HepG2 (cell line): ENCODE data around the gene NCBP3. TPM values are rescaled to one million over a fixed set of nuclear protein-coding genes. Genes with fewer than 3 reads are reported as not detected.
A peak's percentile ranks its signal among the peaks of the same experiment; 100 is the strongest.

Experiments used
- CCAR2 ChIP-seq: fragments of 200-400 bp; formaldehyde crosslinking; optimal IDR thresholded peaks from 2 replicates; pipeline ENCODE3; 2018; ENCODE audit warnings: low read depth, mild to moderate bottlenecking, low read length, moderate library complexity
- GABPB1 ChIP-seq: IDR thresholded peaks from 2 replicates; pipeline ENCODE4 v1.6.1; 2016; ENCODE audit warnings: mild to moderate bottlenecking, missing genetic modification reagents, moderate library complexity, missing compliant biosample characterization
- MAF1 ChIP-seq: sonication (generic); formaldehyde crosslinking; IDR thresholded peaks from 2 replicates; pipeline ENCODE4 v1.5.0; 2020; ENCODE audit warnings: missing genetic modification reagents, borderline replicate concordance
- MED1 ChIP-seq: sonication (generic); formaldehyde crosslinking; IDR thresholded peaks from 2 replicates; pipeline ENCODE4 v1.4.0; 2020; ENCODE audit warnings: missing genetic modification reagents
- NFYC ChIP-seq: IDR thresholded peaks from 2 replicates; pipeline ENCODE4 v1.6.1; 2016; ENCODE audit warnings: missing genetic modification reagents, missing compliant biosample characterization
- RERE ChIP-seq: IDR thresholded peaks from 2 replicates; pipeline ENCODE4 v1.6.1; 2016; ENCODE audit warnings: low read depth, missing genetic modification reagents, missing compliant biosample characterization
- ZNF460 ChIP-seq: sonication (generic); formaldehyde crosslinking; IDR thresholded peaks from 2 replicates; pipeline ENCODE4 v1.5.1; 2020; ENCODE audit warnings: missing genetic modification reagents, mild to moderate bottlenecking, borderline replicate concordance
- ZNF543 ChIP-seq: sonication (generic); formaldehyde crosslinking; IDR thresholded peaks from 2 replicates; pipeline ENCODE4 v1.4.0; 2020; ENCODE audit warnings: mild to moderate bottlenecking, missing genetic modification reagents
- ZNF674 ChIP-seq: sonication (generic); formaldehyde crosslinking; IDR thresholded peaks from 2 replicates; pipeline ENCODE4 v1.5.0; 2020; ENCODE audit warnings: low read depth, mild to moderate bottlenecking, missing genetic modification reagents
- ZNF776 ChIP-seq: sonication (generic); formaldehyde crosslinking; IDR thresholded peaks from 2 replicates; pipeline ENCODE4 v1.4.0; 2020; ENCODE audit warnings: mild to moderate bottlenecking, missing genetic modification reagents
- ZNF883 ChIP-seq: sonication (generic); formaldehyde crosslinking; IDR thresholded peaks from 2 replicates; pipeline ENCODE4 v1.5.1; 2020; ENCODE audit warnings: mild to moderate bottlenecking, missing genetic modification reagents; ENCODE audit errors: not compliant biosample characterization
- polyA plus RNA-seq, 8 experiments: library from polyadenylated mRNA; depleted of rRNA in 3 of 8; stranded (reverse) in 7 of 8; unstranded in 1 of 8; fragments of >200 nt; fragmentation: Illumina TruSeq in 4 of 8; extraction: Trizol in 4 of 8; gene quantifications; 2 replicates each; pipeline versions ENCODE4 v1.2.1 to v1.2.3, GENCODE V29; 2011 to 2016; ENCODE audit warnings: low read depth in 4 of 8, missing spikeins in 1 of 8, mixed read lengths in 1 of 8; ENCODE audit not compliant: insufficient read depth in 1 of 8
- total RNA-seq, 5 experiments: library from RNA; depleted of rRNA; stranded (reverse); fragments of >200 nt; fragmentation: Illumina TruSeq; extraction: Trizol; gene quantifications; 2 replicates each; pipeline ENCODE4 v1.2.3, GENCODE V29; 2016; ENCODE audit warnings: low read depth in 1 of 5
- TF ChIP-seq, protein P1 (sequence below): sonication (generic); formaldehyde crosslinking; IDR thresholded peaks from 2 replicates; pipeline ENCODE4 v1.5.0; 2020; ENCODE audit warnings: mild to moderate bottlenecking, missing genetic modification reagents, moderate library complexity
- TF ChIP-seq, protein P2 (sequence below): sonication (generic); formaldehyde crosslinking; IDR thresholded peaks from 2 replicates; pipeline ENCODE4 v1.5.1; 2020; ENCODE audit warnings: missing genetic modification reagents, mild to moderate bottlenecking, borderline replicate concordance
- TF ChIP-seq, protein P3 (sequence below): sonication (generic); formaldehyde crosslinking; IDR thresholded peaks from 2 replicates; pipeline ENCODE4 v1.8.1; 2023; ENCODE audit warnings: missing genetic modification reagents, inconsistent platforms, borderline replicate concordance
- TF ChIP-seq, protein P4 (sequence below): sonication (generic); formaldehyde crosslinking; IDR thresholded peaks from 2 replicates; pipeline ENCODE4 v1.4.0; 2020; ENCODE audit warnings: missing genetic modification reagents

The NCBP3 gene
- total and polyA plus RNA-seq, 2 of the 13 experiments (the other 11 are each of a cell fraction or from before 2014, with no cell fraction given) = 19.5 to 24.8 TPM

DNA sequence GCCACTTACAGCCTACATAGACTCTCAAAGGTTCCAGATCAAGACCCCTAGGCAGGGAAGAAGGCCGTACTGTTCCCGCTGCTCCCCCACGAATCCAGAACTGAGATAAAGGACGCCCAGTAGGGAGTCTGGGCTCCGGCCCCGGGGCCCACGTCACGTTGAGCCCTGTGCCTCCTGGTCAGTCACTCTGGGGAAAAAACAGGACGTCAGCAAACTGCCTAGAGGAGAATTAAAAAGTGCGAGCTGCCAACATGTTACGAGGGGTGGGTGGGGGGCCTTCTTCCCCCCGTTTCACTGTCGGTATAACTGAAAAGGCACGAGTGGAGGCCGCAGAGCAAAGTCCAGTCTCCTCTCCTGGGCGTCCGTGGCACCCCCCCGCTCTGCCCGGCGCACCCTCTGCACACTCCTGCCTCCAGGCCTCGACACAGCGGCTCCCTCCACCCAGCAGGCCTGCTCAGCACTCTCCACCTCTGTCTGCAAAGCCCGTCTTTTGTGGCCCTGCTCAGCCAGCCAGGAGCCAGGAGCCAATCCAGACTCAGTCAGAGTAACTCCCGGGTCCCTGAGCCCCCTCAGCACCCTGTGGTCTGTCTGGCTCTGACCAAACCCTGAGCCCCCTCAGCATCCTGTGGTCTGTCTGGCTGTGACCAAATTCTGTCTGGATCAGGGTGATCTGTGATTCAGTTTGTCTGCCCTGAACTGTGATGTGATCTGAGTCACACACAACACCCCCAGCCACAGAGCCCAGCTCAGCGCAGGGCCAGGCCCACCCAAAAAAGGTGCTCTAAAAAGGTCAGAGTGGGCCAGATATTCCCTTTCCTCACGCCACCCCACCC is 51.3 kb downstream of the NCBP3 start (continued):
- TF ChIP-seq RERE (CRISPR knock-in tag) (0 out of 2 replicates have a peak, but pooled peaks have one; percentile 9), MED1 (CRISPR knock-in tag) (peak; percentile 75), GABPB1 (CRISPR knock-in tag) (peak; percentile 51), ZNF460 (peak; percentile 24; the same call in 1 of the 2 replicates), ZNF883 (CRISPR knock-in tag) (peak; percentile 13), CCAR2 (no peak), ZNF674 (CRISPR knock-in tag) (no peak), MAF1 (CRISPR knock-in tag) (0 out of 2 replicates have a peak, but pooled peaks have one; percentile 40), NFYC (CRISPR knock-in tag) (no peak), ZNF543 (CRISPR knock-in tag) (no peak; the same call in 1 of the 2 replicates), ZNF776 (CRISPR knock-in tag) (peak; percentile 77)
- TF ChIP-seq, protein P1, sequence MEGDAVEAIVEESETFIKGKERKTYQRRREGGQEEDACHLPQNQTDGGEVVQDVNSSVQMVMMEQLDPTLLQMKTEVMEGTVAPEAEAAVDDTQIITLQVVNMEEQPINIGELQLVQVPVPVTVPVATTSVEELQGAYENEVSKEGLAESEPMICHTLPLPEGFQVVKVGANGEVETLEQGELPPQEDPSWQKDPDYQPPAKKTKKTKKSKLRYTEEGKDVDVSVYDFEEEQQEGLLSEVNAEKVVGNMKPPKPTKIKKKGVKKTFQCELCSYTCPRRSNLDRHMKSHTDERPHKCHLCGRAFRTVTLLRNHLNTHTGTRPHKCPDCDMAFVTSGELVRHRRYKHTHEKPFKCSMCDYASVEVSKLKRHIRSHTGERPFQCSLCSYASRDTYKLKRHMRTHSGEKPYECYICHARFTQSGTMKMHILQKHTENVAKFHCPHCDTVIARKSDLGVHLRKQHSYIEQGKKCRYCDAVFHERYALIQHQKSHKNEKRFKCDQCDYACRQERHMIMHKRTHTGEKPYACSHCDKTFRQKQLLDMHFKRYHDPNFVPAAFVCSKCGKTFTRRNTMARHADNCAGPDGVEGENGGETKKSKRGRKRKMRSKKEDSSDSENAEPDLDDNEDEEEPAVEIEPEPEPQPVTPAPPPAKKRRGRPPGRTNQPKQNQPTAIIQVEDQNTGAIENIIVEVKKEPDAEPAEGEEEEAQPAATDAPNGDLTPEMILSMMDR (CRISPR knock-in tag) = 0 out of 2 replicates have a peak, but pooled peaks have one; percentile 5
- TF ChIP-seq, protein P2, sequence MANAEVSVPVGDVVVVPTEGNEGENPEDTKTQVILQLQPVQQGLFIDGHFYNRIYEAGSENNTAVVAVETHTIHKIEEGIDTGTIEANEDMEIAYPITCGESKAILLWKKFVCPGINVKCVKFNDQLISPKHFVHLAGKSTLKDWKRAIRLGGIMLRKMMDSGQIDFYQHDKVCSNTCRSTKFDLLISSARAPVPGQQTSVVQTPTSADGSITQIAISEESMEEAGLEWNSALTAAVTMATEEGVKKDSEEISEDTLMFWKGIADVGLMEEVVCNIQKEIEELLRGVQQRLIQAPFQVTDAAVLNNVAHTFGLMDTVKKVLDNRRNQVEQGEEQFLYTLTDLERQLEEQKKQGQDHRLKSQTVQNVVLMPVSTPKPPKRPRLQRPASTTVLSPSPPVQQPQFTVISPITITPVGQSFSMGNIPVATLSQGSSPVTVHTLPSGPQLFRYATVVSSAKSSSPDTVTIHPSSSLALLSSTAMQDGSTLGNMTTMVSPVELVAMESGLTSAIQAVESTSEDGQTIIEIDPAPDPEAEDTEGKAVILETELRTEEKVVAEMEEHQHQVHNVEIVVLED (CRISPR knock-in tag) = 0 out of 2 replicates have a peak, but pooled peaks have one; percentile 17
- TF ChIP-seq, protein P3, sequence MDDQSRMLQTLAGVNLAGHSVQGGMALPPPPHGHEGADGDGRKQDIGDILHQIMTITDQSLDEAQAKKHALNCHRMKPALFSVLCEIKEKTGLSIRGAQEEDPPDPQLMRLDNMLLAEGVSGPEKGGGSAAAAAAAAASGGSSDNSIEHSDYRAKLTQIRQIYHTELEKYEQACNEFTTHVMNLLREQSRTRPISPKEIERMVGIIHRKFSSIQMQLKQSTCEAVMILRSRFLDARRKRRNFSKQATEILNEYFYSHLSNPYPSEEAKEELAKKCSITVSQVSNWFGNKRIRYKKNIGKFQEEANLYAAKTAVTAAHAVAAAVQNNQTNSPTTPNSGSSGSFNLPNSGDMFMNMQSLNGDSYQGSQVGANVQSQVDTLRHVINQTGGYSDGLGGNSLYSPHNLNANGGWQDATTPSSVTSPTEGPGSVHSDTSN (CRISPR knock-in tag) = no peak
- TF ChIP-seq, protein P4, sequence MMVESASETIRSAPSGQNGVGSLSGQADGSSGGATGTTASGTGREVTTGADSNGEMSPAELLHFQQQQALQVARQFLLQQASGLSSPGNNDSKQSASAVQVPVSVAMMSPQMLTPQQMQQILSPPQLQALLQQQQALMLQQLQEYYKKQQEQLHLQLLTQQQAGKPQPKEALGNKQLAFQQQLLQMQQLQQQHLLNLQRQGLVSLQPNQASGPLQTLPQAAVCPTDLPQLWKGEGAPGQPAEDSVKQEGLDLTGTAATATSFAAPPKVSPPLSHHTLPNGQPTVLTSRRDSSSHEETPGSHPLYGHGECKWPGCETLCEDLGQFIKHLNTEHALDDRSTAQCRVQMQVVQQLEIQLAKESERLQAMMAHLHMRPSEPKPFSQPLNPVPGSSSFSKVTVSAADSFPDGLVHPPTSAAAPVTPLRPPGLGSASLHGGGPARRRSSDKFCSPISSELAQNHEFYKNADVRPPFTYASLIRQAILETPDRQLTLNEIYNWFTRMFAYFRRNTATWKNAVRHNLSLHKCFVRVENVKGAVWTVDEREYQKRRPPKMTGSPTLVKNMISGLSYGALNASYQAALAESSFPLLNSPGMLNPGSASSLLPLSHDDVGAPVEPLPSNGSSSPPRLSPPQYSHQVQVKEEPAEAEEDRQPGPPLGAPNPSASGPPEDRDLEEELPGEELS = peak; percentile 56; the same call in 1 of the 2 replicates
